GM21447 (cell line): ENCODE measurements around the gene ZNF334.

Experiments used
- ATAC-seq: cut with Tn5 transposase; IDR thresholded peaks from one replicate; pipeline ENCODE4 v1.9.1; 2021; ENCODE audit not compliant: unreplicated experiment

The ZNF334 gene

DNA sequence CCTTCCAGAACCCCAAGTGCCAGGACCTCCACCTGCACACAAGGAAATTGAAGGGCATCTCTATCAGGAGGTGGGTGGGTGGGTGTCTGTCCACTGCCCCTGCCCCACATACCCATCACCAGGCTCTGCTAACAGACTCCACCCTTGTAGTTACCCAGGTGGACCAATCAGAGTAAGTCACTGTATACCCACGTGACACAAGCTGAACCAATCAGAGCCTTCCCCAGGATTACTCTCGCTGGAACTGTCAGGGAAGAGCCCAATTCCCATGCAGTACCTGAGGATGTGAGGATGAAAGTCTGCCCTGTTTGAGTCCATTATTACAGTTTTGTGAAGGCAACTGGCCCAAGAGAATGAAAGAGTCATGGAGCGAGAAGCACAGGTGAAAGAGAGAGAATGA is 32.9 kb upstream of the ZNF334 start:
- ATAC-seq: no peak

DNA sequence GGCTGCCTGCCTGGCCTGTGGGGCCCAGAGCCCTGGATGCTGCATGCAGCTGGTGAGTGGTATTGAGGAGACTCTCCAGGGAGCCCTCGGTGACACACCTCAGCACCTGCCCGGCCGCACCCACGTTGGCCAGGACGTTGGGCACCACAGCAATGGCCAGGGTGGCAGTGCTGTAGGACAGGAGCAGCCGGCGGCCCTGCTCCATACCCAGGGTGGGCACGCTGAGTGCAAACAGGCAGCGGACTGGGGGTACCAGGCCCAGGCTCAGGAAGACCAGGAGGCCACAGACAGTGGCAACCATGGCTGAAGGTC is 32.4 kb upstream of the ZNF334 start:
- ATAC-seq: no peak

DNA sequence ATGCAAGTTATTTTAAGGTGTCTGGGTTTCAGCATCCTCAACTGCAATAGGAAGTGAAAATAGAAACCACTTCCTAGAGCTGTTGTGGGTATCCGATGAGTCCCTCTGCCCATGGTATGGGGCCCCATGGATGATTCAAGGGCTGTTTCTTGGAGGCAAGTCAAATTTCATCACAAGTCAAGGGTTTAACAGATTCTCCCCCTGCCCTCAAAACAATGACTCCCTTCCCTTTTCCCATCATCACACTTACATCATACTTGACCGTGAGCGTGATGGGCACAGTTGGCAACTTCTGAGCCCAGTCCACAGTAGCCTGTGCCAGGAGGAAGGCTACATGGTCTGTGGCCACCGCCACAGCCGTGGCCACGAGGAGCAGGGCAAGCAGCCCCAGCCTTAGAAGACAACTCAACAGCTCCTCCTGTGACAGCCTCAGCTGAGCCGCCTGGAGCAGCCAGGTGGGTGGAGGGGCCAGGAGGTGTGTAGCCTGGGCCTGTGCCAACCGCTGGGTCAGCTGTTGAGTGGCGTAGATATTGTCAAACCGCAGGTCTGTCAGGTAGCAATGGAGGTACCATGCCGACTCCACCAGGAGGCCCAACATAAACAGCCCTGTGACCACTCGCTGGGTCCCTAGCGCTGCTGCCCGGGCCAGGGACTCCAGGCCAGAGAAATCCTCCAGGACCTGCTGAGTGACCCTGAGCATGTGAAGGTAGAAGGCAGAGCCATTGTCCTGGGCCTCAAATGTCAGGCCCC is 31.9 kb upstream of the ZNF334 start:
- ATAC-seq: peak; percentile 70

DNA sequence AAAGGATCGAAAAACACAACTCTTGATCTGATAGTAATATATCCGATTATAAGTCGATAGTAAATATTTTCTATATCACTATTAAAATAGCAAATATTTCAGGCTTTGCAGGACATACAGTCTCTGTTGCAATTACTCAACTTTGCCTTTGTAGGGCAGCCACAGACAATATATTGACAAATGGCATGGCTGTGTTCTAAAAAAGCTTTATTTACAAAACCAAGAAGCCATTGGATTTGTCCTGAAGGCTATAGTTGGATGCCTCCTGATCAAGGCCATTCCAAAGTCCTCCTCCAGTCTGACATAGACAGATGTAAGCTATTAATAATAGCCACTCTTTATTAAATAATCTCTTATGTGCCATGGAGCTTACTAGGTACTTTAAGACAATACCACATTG is 31.2 kb upstream of the ZNF334 start:
- ATAC-seq: peak; percentile 9

DNA sequence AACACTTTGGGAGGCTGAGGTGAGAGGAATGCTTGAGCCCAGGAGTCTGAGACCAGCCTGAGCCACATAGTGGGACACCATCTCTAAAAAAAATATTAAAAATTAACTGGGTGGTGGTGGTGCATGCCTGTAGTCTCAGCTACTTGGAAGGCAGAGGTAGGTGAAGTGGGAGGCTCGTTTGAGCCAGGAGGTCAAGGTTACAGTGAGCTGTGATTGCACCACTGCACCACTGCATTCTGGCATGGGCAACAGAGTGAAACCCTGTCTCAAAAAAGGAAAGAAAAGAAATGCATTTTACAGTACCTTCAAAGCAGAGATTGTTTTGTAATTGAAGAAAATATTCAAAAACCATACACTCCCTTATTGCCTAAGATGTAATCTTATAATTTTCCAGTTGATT is 30.6 kb upstream of the ZNF334 start:
- no peak for ATAC-seq

DNA sequence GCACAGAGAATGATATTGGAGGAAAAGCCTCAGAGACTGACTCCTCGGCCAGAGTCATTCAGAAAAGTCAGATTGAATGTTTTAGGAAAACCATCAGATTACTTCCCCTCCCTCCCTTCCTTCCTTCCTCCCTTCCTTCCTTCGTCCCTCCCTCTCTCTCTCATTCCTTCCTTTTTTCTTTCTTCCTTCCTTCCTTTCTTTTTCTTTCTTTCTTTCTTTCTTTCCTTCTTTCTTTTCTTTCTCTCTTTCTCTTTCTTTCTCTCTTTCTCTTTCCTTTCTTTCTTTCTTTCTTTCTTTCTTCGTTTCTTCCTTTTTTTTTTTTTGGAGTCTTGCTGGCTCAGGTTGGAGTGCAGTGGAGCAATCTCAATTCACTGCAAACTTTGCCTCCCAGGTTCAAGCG is 29.7 kb upstream of the ZNF334 start:
- no peak for ATAC-seq

DNA sequence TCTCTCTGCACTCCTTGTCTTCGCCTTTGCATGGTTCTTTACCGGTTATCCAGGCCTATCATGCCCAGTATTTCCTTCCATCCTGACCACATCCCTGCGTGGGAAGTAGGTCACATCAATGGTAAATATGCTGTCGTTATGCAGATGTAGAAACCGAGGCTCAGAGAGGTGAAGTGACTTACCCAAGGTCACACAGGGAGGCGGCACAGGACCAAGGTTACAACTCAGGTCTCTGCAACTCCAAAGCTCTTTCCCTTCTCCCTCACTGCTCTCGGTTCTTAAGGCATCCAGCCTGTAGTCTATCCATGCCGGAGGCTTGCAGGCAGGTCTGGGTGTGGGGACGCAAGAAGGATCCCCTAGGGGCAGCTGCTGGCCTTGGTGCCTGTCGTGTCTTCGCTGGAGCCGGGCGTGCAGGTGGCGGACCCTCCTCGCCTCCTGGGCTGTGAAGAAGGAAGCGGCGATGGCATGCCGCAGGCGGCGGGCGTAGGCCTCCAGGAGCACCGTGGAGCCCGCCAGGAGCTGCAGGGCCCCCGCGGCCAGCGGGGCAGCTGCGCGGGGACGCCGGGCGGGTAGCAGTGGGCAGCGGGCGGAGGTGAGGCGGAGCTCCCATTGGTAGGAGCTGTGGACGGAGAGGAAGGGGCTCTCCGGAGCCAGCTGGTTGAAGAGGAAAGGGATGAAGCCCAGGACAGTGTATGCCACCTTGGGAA is 28.0 kb upstream of the ZNF334 start:
- no peak for ATAC-seq

DNA sequence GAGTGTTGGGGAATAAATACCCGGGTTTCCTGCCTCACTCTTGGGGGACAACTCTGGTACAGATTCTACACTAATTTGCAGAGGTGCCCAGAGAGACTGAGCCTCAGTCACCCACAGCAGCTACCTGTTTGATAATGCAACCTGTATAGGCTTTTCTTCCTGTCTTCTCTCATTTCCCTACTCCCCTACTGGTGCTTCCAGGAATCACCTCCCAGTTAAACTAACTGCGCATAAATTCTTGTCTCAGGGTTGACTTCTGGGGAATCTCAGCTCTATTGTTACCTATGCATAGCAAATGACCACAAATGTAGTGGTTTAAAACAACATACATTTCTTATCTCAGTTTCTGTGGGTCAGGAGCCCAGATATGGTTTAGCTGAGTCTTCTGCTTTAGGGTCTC is 25.8 kb upstream of the ZNF334 start:
- ATAC-seq: no peak

DNA sequence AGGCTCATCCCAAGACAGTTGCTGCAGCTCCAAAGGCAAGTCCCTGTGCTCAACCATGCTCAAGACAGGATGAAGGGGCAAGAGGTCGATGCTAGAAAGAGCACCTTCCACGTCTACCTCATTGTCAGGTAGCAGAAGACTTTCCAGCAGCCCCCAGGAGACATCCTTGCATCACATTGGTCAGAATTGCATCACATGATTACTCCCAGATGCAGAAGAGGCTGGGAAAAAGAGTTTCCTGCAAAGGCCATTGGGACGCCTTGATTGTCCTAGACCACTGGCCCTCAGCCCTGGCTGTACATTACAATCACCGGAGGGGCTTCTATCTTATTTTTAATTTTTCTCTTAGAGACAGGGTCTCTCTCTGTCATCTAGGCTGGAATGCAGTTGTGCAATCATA is 17.3 kb upstream of the ZNF334 start:
- ATAC-seq: no peak

DNA sequence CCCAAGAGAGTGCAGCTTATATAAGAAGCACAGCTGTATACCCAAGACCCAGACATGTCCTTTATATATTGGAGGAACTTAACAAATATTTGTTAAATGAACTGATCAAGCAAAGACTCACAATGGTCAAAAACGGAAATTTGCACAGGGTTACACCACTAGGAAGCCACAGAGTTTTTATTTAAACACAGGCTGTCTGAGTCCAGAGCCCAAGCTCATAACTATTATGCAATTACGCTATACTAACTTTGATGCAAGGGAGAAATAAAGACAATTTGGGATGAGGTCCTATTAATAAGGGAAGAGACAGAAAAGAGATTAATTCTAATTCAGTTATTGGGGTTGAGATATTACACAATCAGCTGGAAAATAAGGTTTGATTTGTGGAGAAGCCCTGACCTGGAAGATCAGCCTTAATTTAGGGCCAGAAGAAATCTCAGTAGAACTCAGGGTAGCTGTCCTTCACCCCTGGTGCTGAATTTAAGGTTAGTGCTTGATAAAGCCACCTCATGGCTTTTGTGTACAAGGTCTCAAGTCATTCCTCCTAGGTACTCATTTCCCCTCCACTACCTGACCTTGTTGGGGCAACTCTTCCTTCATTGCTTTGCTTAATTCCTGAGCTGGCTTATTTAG is 10.5 kb upstream of the ZNF334 start:
- ATAC-seq: no peak

DNA sequence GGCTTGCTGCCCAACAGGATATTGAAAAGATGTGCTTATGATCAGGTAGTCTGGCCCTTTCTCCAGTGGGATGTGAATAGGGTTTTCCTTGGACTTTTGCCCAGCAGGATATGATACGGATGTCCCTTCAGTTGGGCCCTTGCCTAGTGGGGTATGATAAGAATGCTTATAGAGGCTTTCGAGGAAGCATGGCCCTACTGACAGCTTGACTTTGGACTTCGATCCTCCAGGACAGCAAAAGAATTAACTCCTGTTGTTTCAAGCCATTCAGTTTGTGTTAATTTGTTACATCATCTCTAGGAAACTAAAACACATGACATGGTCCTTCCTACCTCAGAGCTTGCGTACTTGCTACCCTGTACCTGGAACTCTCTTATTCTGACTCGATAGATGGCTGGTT is 9.7 kb upstream of the ZNF334 start:
- ATAC-seq: no peak

DNA sequence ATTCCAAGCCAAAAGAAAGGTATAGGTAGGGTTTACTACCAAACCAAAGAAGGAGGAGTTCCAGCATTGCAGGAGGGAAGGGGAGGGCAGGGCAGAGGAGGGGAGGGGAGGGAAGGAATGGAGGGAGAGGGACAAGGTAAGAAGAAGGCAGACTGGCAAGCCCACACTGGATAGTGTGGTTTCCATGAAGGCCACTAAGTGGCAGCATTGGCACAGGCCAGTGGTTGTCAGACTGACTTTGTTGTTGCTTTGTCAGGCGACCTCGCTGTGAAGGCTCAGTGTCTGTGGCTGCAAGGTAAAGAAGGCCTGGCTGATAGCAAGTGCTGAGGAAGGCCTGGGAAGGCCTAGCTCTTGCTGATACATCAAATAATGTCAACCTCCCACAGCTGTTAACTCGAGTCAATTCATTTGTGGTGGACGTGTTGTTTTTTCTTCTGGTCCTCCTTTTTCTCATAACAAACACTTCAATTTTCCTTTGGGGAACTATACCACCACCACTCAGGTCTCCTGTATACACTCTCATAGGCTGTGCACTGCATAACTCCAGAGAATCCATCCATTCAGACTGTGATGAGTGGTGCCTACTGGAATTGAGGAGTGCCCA is 7.7 kb upstream of the ZNF334 start:
- ATAC-seq: no peak

DNA sequence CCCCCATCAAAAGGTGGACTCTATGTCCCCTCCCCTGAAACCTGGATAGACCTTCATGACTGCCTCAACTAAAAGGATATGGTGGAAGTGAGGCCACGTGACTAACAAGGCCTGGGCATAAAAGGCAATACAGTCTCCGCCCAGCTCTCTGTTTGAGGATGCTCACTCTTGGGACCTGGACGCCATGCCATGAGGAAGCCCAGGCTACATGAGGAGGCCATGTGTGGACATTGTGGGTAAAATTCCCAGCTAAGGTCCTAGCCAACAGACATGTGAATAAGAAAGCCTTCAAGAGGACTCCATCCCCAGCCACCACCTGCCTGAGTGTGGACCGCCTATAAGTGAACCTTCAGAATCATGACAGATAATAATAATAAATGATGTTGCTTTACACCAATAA is 7.2 kb upstream of the ZNF334 start:
- ATAC-seq: no peak

DNA sequence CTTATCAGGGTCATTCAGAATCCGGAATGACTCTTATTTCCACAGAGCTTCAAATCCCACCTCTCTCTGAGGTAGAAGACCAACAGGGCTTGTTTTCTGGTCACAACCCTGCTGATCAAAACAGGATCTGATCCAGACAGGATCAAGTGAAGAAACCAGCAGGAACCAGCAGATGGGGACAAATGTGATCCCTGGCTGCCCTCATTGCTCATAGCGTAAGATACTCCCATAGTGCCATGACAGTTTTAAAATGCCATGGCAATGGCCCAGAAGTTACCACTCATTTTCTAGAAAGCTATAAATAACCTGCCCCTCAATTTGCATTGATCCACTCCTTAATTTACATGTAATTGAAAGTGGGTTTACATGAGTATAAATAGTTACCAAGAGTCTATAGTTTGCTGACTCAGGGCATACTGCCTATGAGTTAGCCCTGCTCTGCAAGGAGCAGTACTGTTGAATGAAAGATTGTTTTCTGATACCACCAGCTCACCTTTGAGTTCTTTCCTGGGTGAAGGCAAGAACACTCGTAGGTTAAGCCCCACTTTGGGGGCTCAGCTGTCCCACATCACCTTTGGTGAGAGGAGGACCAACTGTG is 6.2 kb upstream of the ZNF334 start:
- no peak for ATAC-seq

DNA sequence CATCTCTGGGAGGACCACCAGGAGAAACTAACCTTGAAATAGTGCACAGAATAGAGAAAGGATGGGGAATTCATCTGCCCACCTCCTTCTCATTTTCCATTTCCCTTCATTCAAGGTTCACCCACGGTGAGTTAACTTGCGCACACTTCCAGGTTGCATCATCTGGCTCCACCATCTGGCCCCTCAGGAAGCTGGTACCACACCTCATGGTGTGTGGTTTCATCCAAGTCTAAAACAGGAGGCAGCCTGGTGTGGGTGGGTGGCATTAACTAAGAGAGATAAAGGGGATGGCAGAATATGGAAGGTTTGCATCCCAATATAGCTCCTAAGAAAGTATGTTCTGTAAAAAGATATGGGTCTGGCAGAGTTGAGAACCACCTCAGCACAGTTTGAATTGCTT is 3.8 kb downstream of the ZNF334 start:
- ATAC-seq: no peak

DNA sequence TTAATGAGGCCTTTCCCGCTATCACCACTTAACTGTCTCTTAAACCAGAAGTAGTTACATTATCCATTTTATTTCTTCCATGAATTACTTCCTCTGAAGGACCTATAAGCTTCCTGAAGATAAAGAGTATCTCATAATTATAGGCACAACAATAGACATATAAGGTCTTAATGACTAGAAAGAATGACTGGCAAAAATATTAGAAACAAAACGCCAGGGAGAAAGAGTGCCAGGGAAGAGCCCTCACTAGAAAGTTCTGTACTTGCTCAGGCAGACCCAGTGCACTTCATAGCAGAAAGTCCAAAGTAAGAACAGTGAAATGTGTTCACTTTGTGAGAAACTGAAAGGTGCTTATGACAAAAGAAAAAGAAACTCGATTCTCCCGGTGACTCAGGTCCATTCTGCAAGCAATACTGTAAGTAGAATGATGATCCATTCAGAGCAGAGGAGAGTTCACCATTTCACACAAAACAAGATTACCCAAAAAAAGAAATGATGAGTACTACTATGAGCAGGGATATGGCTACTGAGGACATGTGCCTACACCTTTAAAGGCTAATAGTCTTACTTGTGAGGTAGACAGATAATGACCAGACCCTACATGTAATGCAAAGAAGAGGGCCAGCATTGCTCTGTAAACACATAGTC is 5.5 kb downstream of the ZNF334 start:
- no peak for ATAC-seq

DNA sequence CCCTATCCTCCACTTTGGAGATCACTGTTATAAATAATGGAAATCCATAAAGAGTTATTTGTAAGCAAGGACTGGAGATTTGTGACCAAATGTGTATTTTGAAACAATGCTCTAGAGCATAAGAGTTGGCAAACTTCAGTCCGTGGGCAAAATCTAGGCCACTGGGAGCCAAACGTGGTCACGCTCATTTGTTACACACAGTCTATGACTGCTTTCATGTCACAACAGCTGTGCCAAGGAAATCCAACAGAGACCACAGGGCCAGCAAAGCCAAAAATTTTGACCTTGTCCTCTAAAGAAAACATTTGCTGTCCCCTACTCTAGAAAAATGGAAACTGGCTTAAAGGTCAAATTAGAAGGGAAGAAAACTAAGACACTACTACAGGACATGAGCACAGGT is 7.9 kb downstream of the ZNF334 start:
- no peak for ATAC-seq

DNA sequence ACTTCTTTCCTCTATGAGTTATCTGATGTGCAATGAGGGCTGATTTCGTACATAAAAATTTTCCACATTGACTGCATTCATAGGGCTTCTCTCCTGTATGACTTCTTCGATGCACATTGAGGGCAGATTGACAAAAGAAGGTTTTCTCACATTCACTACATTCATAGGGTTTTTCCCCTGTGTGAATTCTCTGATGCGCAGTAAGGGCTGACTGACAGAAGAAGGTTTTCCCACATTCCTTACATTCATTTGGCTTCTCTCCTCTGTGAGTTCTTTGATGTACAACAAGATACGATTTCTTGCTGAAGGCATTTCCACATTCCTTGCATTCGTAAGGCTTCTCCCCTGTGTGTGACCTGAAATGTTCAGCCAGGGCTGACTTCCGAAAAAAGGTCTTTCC is 11.4 kb downstream of the ZNF334 start:
- ATAC-seq: no peak

DNA sequence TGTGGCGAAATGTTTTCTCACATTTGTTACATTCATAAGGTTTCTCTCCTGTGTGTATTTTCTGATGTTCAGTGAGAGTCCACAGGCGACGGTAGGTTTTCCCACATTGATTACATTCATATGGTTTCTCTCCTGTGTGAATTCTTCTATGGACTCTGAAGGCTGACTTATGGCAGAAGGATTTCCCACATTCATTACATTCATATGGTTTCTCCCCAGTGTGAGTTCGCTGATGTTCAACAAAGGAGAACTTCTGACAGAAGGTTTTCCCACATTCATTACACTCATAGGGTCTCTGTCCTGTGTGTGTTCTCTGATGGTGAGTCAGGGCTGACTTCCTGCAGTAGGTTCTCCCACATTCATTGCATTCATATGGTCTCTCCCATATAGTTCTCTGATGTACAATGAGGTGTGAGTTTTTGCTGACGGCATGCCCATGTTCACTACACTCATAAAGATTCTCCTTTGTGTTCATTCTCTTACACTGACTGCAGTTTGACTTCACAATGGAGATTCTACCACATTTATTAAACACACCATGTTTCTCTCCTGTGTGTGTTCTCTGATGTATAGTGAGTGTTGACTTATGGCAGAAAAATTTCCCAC is 11.9 kb downstream of the ZNF334 start:
- no peak for ATAC-seq

DNA sequence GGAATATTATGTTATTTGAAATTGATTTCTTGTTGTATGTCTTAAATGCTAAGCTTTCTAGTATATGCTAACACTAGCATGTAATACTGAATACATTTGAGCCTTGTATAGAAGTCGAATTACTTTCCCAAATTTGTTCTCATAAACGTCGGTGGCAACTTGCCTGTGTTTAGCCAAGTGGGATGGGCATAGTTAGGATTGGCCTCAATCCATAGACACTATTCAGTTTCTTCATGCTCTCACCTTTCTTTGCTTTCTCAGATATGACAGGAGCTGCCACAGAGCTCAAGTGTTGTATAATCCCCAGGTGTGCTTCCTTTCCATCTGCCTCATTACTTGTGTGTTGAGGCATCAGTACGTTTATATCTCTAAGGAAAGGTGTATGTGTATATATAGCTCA is 19.3 kb downstream of the ZNF334 start:
- no peak for ATAC-seq

DNA sequence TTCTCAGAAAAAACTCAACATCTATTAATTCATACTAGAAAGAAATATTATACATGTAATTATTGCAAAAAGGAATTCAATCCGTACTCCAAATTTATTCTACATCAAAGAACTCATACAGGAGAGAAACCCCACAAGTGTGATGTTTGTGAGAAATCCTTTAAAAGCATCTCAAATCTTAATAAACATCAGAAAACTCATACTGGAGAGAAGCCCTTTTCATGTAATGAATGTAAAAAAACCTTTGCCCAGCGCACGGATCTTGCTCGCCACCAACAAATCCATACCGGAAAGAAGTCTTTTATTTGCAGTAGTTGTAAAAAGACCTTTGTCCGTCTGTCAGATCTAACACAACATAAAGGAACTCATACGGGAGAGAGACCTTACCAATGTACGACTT is 22.0 kb downstream of the ZNF334 start:
- ATAC-seq: no peak
